GM18520 (cell line): ENCODE measurements around the gene RUVBL1.
A peak's percentile ranks its signal among the peaks of the same experiment; 100 is the strongest.

ENCODE experiments used
- ATAC-seq: cut with Tn5 transposase; IDR thresholded peaks from one replicate; pipeline ENCODE4 v1.9.1; 2021; ENCODE audit not compliant: unreplicated experiment

Gene RUVBL1

DNA sequence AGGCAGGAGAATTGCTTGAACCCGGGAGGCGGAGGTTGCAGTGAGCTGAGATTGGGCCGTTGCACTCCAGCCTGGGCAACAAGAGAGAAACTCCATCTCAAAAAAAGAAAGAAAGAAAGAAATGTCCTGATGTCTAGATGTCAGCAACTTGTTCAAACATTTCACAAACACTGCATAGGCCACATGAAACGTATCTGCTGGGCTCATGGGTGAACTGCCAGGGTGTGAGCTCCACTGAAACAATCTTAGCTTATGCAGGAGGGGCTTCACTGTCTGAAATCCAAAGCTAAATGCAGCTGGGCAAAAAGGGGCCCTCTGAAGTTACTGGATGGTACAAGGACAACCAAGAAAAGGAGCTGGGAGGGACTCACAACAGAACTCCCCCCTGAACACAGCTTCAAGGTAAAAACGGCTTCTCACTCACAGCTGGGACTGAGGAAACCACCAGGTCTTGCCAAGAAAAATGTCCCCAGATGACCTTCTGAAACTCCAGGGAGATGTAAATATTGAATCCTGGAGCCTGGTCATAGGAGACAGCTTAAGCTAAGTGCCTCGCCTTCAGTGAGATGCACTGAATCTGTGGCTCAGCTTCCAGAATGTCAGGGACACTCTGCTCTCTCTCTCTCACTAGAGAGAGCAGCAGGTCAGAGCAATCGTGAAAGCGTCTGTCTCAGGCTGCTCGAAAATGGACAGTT lies 39.5 kb downstream of the RUVBL1 start:
- ATAC-seq, result no peak

DNA sequence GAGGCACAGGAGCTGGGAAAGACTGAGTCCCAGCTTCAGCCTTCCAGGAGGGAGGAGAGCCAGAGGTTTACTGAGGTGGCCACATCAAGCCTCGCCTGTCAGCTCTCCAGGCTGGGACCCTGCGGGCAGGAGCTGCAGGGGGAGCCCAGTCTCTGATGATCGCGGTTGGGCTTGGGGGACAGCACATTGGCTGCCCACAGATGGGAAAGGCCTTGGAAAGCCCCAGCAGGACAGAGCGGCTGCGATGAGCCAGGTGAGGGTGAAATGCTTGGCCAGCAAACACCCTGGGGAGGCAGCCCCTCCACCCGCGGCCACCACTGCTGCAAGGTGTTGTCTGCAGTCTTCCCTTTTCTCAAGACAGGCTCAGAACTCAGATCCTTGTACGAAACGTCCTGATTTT lies 40.2 kb downstream of the RUVBL1 start:
- no peak for ATAC-seq

DNA sequence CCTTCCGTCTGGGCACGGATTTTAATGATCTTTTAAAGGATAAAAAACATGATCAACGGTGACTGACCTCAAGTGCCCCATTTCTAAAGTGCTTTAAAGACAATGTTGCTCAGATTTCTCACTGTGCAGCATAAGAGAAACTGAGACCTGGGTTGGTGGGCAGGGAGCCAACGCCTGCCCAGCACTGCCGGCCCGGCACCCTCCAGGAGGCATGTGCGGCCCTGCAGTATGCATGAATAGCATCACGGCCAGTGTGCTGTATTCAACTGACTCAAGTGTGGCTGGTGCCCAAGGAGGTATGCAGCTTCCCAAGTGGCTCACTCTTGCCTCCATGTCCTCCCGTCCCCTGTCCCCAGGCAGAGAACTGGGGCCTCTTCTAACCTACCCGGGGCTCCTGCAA lies 41.1 kb downstream of the RUVBL1 start:
- no peak for ATAC-seq

DNA sequence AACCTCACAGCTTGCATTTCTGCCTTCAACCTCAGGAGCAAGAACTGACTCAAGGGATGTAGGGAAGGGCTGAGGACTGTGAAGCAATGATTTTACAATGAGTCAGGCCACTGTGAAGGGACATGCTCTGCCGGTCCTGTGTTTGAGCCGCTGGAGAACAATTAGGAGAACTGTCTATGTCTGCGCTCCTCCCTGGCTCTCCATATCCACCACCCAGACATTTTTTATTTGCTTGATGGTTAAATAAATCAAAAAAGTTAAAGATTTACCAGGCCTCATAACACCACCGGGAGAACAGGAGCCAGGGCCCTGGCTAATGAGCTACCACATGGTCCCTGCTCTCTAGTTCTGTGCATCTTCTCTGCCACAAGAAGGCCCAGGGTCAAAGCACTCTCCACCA lies 41.8 kb downstream of the RUVBL1 start:
- ATAC-seq, result no peak

DNA sequence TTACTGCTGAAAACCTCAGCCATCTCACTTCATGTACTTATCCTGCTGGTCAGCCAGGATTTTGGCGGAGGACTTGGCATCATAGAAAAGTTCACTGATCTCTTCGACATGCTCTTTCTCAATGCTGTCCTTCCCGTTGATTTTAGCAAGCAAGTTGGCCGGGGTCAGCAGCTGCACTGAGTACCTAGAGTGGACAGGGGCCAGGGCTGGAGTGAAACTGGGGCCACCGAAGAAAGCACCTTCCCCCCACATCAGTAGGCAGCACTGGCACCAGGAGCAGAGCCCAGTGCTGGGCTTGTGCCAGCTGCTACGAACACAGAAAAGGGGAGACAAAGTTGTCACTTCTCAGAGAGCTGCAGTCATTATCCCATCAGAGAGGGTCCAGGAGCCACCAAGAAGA lies 42.4 kb downstream of the RUVBL1 start:
- ATAC-seq, result no peak

DNA sequence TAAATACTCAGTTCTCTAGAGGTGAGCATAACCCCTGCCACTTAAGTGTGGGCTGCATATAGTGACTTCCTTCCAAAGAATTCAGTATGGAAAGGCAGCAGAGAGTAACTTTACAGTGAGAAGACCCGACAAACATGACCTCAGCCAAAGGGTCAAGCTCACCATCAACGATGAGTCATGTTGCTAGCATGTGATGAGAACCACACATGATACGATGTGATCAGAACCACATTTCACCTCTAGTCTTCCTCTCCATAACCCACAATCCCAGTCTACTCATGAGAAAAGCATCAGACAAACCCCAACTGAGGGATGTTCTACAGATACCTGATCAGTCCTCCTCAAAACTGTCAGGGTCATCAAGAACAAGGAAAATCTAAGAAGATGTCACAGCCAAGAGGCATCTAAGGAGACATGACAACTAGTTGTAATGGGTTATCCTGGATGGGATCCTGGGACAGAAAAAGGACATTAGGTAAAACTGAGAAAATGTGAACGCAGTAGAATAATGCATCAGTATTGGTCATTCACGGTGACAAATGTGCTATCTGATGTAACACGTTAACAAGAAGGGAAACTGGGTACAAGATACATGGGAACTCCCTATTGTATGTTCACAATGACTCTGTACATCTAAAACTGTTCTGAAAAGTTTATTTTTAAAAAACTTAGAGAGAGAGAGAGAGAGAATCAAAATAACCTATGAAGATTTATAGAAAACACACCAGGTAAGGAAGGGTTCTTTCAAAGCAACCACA lies 43.1 kb downstream of the RUVBL1 start:
- ATAC-seq, result no peak

DNA sequence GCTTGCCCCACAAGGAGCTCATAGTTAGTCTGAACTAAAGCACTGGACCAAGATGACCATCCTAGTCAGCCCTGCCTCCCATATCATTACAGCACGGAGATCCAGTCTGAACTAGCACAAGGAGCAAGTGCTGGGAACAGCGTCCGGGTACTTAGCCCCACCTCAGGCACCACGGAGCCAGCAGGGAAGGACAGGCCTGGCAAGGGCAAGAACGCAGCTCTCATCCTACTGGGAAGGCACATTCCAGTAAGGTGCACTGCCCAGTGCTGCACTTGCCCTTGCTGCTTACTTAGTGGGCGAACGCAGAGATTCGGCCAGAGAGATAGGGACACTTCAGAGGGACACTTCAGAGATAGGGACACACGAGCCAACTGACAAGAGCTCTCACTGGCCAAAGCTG lies 43.8 kb downstream of the RUVBL1 start:
- no peak for ATAC-seq

DNA sequence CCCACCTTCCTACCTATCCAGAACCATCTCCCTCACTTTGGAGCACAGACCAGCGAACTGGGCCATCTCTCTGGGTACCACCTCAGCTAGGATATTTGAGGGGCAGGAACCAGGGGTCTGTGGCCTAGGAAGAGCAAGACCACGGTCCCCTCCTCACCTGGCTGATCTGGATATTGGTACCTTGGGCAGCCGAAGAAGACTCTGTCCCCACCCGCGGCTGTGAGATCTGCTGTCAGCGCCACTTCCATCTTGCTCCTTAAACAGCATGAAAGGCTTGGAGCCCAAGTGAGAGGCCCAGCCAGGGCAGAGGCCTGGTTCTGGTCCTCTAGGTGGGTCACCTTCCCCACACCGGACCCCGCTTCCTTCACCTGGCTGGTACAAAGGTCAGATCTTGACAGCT lies 44.7 kb downstream of the RUVBL1 start:
- ATAC-seq, result no peak

DNA sequence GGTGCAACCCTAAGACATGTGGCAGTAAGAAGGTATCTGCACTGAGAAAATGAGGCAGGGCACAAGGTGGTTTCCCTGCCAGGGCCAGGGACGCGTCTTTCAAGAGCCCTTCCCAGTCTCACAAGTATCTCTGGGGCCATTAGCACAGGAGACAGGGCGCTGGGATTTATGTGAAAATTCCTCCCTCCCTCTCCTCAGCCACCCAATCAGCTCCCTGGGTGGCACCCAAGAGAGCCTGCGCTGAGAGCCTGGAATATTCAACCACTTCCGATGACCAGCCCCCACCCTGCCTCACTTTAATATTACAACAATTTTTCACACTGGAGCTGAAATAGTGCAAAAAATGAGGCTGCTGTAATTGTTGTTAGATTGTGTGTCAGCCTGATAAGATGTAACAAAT lies 45.3 kb downstream of the RUVBL1 start:
- no peak for ATAC-seq

DNA sequence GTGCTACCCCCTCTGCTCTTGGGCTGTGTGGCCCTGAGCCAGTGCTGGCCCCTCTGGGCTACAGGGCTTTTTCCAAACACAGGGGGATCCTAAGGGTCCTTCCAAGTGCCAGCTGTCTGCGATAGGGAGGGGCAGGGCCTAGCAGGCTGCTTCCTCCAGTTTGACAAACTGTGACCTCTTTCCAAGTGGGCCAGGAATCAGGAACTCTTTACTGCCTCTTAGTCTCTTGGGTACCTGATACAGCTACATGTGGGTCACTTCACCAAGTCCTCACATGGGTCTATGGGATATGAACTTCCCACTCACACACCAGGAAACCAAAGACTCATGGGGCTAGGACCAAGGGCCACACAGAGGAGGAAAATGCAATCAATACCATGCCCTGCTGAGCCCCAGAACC lies 45.9 kb downstream of the RUVBL1 start:
- ATAC-seq, result no peak

DNA sequence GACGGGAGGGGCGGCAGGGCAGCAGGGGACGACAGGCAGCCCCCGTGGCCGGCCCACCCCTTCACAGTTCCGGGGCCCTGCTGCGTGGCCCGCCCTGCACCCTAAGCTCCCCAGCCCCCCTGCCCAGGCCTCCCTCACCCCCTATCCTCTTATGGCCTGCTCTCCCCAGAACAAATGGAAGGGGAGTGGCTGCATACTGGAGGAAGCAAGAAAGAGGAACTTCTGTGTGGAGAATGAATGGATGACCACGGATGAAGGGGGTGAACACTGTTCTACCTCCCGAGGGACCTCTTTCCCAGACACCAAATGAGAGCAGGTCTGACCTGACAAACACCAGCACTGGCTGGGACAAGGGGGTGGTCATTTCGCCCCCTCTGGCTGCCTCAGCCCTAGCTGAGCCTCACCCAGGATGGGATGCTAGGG lies 46.4 kb downstream of the RUVBL1 start:
- ATAC-seq, result no peak

DNA sequence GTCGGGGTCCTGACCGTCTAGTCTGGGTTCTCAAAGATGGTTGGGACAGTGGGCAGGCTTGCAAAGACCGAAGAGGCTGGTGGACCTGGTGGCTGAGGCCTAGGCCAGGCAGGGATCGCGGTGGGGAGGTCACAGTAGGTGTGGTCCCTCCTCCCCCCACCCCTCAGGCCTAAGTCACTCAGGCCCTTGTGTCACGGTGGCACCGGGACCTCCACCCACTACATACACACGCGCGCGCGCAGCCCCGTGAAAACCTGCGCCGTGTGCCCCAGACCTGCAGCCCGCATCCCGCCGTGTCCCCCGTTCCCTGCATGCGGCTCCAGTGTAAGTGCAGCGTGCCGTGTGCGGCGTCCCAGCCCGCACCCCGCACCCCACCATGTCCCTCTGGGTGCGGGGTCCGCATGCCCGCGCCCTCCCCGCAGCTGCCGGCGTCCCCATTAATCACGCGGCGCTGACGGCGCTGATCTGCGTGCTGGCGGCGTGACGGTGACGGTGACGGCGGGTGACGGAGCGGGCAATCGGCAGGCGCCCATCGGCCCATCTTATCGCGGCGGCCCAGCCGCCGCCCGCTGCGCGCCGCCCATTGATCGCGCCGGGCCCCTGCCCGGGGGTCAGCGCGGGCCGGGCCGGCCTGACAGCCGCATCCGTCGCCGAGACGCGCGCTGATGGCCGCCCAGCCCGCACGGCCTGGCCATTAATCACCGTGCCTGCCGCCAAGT lies 47.0 kb downstream of the RUVBL1 start:
- no peak for ATAC-seq

DNA sequence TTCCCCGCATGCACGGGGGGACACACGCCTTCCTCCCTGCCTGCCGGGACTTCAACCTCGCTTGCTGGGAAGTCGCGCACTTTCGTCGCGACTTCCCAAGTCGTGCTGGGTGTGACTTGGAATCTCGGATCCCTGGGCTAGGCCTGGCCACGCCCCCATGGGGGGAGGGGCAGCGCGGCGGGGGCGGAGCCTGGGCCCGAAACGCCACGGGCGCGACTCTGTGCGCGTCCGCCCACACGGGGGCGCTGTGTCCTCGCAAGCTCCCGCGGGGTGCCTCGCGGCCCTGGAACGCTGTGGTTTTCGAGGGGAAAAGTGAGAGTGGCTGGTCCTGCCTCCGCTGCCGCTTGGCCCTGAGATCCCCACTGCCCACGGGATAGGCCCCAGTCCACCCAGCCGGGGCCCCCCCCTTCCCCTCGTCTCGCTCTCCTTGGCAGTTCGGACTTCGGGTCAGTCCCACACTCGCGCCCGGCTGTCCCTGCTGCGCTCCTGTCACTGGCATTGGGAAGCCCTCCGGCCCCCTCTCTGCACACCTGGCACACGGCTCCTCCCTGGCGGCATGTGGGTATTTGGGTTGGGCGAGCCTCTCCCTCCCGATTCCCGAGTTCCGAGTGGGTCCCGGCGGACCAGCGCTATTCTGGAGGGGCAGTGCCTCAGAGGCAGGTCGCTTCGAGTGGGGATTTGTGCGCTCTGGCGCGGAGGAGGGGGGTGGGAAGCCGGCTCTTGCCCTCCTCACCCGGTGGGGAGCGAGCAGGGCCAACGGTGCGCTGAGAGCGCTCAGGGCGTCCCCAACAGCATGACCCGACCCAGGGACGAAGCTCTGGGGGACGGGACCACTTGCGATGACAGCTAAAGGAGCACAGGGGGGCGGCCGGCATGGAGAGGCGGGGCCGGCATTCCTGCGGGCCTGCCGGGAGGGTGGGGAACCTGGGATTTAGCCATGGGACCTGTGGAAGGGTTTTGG lies 47.8 kb downstream of the RUVBL1 start:
- ATAC-seq, result peak; percentile 54

DNA sequence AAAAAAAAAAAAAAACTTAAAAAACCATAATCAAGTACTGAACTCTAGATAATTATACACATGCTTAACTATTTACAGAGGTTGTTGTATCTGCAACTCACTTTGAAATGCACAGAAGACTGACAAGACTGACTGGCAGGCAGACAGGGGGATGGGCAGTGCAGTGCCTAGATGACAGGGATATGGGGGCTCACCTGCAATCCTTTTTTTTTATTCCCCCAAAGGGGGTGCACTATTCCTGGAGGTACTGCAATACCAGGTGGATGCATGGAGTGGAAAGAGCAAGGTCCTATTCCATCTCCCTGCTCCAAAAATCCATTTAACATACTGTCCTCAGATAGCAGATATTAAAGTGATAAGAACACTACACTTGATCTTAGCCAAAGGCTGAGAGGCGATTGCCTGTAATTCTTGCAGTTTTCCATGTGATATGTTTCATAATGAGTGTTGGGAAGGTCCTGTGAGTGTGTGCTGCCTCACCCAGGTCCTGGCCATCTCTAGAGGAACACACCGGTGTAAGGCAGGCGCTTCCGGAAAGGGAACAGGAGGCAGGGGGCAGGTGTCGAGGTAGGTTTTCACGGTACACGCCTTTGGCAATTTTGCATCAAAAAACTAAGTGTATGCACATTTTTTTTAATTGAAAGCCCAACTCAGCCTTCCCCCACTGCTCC lies 48.6 kb downstream of the RUVBL1 start:
- no peak for ATAC-seq

DNA sequence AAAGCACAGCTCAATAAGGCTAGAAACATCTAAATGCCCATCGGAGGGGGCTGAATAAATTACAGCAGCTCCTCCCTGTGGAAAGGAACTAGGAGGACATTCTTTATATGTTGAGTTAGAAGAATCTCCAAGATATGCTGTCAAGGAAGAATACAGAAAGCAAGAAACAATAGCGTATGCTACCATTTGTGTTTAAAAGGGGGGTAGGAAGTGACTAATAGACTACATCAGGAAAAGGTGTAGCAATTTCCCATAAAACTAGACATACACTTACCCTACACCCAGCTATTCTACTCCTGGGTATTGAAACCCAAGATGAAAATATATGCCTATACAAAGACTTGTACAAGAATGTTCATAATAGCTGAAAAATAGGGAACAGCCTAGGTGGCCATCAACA lies 49.8 kb downstream of the RUVBL1 start:
- ATAC-seq, result no peak

DNA sequence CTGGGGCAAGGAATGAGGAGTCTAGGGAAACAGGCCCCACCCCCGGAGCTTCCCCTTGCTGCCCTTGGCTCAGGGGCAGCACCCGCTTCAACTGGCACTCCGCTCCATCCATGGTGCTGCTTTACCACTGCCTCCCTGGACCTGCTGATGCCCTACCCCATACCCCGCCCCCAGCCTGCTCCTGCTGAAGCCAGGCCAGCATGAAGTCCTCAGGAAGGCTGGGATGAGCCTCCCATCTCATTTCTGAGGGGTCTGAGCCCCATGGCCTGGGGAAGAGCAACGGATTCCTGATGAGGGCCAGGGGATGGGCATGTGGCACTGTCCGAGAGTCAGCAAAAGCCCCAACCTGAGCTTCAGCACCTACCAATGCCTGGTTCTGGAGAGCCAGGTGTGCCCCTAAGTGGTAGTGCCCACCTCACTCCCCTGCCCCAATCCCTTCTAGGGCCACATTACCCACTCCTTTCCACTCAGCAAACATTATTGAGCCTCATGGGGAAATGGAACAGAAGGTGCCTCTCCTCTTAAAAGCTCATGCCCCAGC lies 50.4 kb downstream of the RUVBL1 start:
- no peak for ATAC-seq

DNA sequence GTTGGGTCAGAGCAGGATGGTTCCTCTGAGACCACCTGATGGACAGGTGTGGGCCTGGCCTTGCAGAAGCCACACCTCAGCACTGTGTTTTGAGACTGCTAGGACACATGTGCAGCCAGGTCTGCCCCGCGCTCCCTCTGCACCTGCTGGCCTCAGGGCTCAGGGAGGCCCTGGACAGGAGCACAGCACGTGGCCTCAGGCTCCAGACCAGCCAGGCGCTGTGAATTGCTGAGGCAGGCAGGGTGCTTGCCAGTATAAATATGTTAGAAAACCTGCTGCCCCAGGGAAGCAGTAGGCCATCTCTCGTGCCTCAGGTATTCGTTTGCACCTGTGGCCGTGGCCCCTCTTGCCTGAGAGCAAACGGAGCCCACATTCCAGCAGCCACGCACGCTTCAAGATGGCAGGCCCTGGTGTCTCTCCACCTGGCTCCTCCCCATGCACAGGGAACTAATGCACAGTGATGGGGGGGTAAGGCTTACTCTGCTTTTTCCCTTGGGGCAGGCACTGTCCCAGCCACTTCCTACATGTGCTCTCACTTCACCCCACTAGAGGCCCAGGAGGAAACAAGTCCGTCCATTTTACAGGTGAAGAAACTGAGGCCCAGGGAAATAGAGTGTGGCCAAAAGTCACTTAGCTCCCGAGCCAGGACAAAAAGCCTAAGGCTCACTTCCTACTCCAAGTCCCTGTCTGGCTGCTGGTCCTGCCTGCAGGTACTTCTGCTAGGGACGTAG lies 51.0 kb downstream of the RUVBL1 start:
- no peak for ATAC-seq

DNA sequence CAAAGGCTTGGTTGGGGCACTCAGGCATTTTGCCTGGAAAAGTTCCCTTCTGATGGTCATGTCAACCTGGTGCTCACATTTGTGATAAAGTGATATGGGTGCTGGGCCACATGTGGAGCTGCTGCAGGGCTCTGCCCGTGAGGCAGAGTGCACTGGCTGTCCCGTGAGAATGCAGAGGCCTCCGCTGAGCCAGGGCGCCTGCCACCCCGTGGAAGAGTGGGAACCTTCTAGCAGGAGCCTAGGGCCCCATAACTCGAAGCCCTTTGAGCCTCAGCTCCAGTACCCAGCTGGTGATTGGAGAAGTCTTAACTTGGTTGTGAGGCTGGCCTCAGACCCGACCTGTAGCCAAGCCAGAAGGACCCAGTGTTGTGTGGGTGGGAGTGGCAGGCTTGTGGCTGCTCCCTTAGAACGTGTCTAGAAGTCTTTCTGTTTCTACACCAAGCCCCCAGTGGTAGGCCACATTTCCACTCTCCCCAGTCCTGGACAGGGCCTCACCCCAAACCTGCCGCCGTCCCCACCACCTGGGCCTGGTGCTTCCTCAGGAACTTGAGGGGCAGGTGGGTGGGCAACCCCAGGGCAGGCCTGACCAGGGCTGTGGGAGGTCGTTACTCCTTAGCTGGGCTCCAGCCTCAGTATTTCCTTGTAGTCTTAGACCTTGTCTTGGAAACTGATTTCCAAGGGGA lies 51.7 kb downstream of the RUVBL1 start:
- ATAC-seq, result no peak
